ENCODE data around the gene MAGEA4. TPM values are rescaled to one million over a fixed set of nuclear protein-coding genes. Genes with fewer than 3 reads are reported as not detected.

Gene MAGEA4
- total RNA-seq, 2 experiments from 2014 or later: not detected

- no TSS peak for BruUV-seq (replicated peaks)
- no peak for TF ChIP-seq EZH2phosphoT487 (IDR thresholded peaks at IDR 0.05; ENCODE audit: borderline replicate concordance, low read depth, low read length)
- TF ChIP-seq, protein P1, sequence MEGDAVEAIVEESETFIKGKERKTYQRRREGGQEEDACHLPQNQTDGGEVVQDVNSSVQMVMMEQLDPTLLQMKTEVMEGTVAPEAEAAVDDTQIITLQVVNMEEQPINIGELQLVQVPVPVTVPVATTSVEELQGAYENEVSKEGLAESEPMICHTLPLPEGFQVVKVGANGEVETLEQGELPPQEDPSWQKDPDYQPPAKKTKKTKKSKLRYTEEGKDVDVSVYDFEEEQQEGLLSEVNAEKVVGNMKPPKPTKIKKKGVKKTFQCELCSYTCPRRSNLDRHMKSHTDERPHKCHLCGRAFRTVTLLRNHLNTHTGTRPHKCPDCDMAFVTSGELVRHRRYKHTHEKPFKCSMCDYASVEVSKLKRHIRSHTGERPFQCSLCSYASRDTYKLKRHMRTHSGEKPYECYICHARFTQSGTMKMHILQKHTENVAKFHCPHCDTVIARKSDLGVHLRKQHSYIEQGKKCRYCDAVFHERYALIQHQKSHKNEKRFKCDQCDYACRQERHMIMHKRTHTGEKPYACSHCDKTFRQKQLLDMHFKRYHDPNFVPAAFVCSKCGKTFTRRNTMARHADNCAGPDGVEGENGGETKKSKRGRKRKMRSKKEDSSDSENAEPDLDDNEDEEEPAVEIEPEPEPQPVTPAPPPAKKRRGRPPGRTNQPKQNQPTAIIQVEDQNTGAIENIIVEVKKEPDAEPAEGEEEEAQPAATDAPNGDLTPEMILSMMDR (conservative IDR thresholded peaks at IDR 0.05; ENCODE audit: low read length): no peak
- no peaks in the 10 kb centered on the region for H4K20me1 ChIP-seq (ENCODE audit: insufficient read depth, low read length)
Observed at GRCh38 chrX:151938172-151938571, 25.5 kb downstream of the MAGEA4 start.

GRCh38 chrX:151954730-151955129 is 42.0 kb downstream of the MAGEA4 start:
- BruUV-seq (replicated peaks): no TSS peak
- Histone ChIP-seq H3K4me2 (ENCODE audit: low read length) (no peak overlapping the region), H3K4me3 (ENCODE audit: low read depth, low read length, poor library complexity, severe bottlenecking) (no peak overlapping the region), H3K4me1 (ENCODE audit: insufficient read depth, low read length, poor library complexity, severe bottlenecking) (no peaks in the 10 kb centered on the region), H3K79me2 (ENCODE audit: insufficient read depth, low read depth, low read length) (no peaks in the 10 kb centered on the region), H3K27ac (ENCODE audit: low read depth, low read length, poor library complexity, severe bottlenecking) (no peak overlapping the region), H3K36me3 (ENCODE audit: insufficient read depth, low read length) (no peaks in the 10 kb centered on the region), H2AFZ (ENCODE audit: low read length) (no peak overlapping the region), H3K9me2 (ENCODE audit: insufficient read depth, low read length) (no peaks in the 10 kb centered on the region), H3K9me3 (ENCODE audit: low read length) (no peaks in the 10 kb centered on the region), H4K20me1 (ENCODE audit: insufficient read depth, low read length) (no peaks in the 10 kb centered on the region)
- DNase-seq (ENCODE audit: low spot score): no peak
- POLR2A ChIA-PET: no interaction called here
- CTCF ChIA-PET (ENCODE audit: unreplicated experiment): no interaction called here
- intact Hi-C loops (cut with micrococcal nuclease; ENCODE audit: unreplicated experiment): no loop called here
- no peak for TF ChIP-seq EZH2phosphoT487 (IDR thresholded peaks at IDR 0.05; ENCODE audit: borderline replicate concordance, low read depth, low read length)
- TF ChIP-seq, protein P1 (conservative IDR thresholded peaks at IDR 0.05; ENCODE audit: low read length): no peak

More at GRCh38 chrX:151938172-151938571, 25.5 kb downstream of the MAGEA4 start:
- Histone ChIP-seq H3K27ac (ENCODE audit: low read depth, low read length, poor library complexity, severe bottlenecking) (no peak overlapping the region), H3K79me2 (ENCODE audit: insufficient read depth, low read depth, low read length) (no peaks in the 10 kb centered on the region), H3K4me3 (ENCODE audit: low read depth, low read length, poor library complexity, severe bottlenecking) (no peak overlapping the region), H3K9me3 (ENCODE audit: low read length) (no peaks in the 10 kb centered on the region), H3K4me1 (ENCODE audit: insufficient read depth, low read length, poor library complexity, severe bottlenecking) (no peaks in the 10 kb centered on the region), H3K9me2 (ENCODE audit: insufficient read depth, low read length) (no peaks in the 10 kb centered on the region), H3K36me3 (ENCODE audit: insufficient read depth, low read length) (no peaks in the 10 kb centered on the region), H3K4me2 (ENCODE audit: low read length) (no peak overlapping the region), H2AFZ (ENCODE audit: low read length) (no peak overlapping the region)
- intact Hi-C loops (cut with micrococcal nuclease; ENCODE audit: unreplicated experiment): no loop called here
- POLR2A ChIA-PET: no interaction called here
- CTCF ChIA-PET (ENCODE audit: unreplicated experiment): interaction anchor here (0.6 kb wide), 1 partner anchor 48 kb away, joined by 4 read pairs; no protein-coding TSS in a partner anchor
- DNase-seq (ENCODE audit: low spot score): no peak

DNA sequence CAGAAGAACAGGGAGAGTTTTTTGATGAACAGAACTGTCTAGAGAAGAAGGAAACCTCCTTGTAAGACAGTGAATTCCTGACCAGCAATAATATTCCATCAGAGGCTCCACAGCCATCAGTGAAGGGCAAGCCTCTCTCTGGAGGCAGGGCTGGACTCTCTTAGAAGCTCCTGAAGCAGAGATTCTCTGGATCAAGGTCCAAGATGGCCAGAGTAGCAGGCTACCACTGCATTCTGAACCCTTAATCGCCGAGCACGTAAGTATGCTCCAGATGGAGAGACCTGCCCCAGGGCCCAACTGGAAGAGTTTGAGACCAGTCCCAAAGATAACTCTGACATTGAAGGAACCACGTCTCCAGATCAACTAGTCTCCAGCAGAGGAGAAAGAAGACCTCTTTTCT is 45.4 kb downstream of the MAGEA4 start:
- Histone ChIP-seq H3K79me2 (ENCODE audit: insufficient read depth, low read depth, low read length) (no peaks in the 10 kb centered on the region), H3K9me3 (ENCODE audit: low read length) (no peaks in the 10 kb centered on the region), H3K4me3 (ENCODE audit: low read depth, low read length, poor library complexity, severe bottlenecking) (no peak overlapping the region), H2AFZ (ENCODE audit: low read length) (no peak overlapping the region), H3K27ac (ENCODE audit: low read depth, low read length, poor library complexity, severe bottlenecking) (no peak overlapping the region), H3K4me1 (ENCODE audit: insufficient read depth, low read length, poor library complexity, severe bottlenecking) (no peaks in the 10 kb centered on the region), H3K36me3 (ENCODE audit: insufficient read depth, low read length) (no peaks in the 10 kb centered on the region), H3K4me2 (ENCODE audit: low read length) (no peak overlapping the region), H4K20me1 (ENCODE audit: insufficient read depth, low read length) (no peaks in the 10 kb centered on the region), H3K9me2 (ENCODE audit: insufficient read depth, low read length) (no peaks in the 10 kb centered on the region)
- intact Hi-C loops (cut with micrococcal nuclease; ENCODE audit: unreplicated experiment): no loop called here
- ChIA-PET POLR2A (no interaction called here), CTCF (ENCODE audit: unreplicated experiment) (no interaction called here)
- TF ChIP-seq, protein P1 (conservative IDR thresholded peaks at IDR 0.05; ENCODE audit: low read length): no peak
- no peak for TF ChIP-seq EZH2phosphoT487 (IDR thresholded peaks at IDR 0.05; ENCODE audit: borderline replicate concordance, low read depth, low read length)
- no TSS peak for BruUV-seq (replicated peaks)
- DNase-seq (ENCODE audit: low spot score): no peak
